Activated T-helper 1 cell treated with anti-CD3 and anti-CD28 coated beads, Interleukin-2, amount 50 U/mL, for 16 hours (primary cell): ENCODE measurements around the gene DCTN2.
A peak's percentile ranks its signal among the peaks of the same experiment; 100 is the strongest.

Experiments used
- DNase-seq, 2 donors: peaks; one replicate each; pipeline ENCODE4 v3.0.0-alpha.2; 2020; ENCODE audit warnings: low read depth in 1 of 2, low spot score in 1 of 2

DCTN2 gene

GRCh38 chr12:57491393-57492280 is 55.4 kb downstream of the DCTN2 start:
- DNase-seq: no peak

GRCh38 chr12:57490126-57490525 is 56.9 kb downstream of the DCTN2 start:
- no peak for DNase-seq

DNA sequence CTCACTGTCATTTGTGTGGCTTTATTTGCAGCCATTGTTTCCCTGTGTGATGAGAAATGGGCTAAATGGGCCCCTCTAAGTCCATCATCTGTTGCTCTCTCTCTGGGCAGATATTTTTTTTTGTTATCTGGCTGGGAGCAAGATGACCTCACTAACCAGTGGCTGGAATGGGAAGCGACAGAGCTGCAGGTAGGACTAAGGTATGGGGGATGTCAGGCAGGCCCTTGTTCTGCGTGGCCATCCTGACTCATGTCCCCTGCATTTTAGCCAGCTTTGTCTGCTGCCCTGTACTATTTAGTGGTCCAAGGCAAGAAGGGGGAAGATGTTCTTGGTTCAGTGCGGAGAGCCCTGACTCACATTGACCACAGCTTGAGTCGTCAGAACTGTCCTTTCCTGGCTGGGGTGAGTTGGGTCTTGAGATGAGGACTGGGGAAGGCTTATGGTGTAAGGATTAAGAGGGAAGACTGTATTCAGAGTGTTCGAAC is 57.8 kb downstream of the DCTN2 start:
- no peak for DNase-seq

GRCh38 chr12:57488402-57489156 is 58.4 kb downstream of the DCTN2 start:
- DNase-seq: no peak

DNA sequence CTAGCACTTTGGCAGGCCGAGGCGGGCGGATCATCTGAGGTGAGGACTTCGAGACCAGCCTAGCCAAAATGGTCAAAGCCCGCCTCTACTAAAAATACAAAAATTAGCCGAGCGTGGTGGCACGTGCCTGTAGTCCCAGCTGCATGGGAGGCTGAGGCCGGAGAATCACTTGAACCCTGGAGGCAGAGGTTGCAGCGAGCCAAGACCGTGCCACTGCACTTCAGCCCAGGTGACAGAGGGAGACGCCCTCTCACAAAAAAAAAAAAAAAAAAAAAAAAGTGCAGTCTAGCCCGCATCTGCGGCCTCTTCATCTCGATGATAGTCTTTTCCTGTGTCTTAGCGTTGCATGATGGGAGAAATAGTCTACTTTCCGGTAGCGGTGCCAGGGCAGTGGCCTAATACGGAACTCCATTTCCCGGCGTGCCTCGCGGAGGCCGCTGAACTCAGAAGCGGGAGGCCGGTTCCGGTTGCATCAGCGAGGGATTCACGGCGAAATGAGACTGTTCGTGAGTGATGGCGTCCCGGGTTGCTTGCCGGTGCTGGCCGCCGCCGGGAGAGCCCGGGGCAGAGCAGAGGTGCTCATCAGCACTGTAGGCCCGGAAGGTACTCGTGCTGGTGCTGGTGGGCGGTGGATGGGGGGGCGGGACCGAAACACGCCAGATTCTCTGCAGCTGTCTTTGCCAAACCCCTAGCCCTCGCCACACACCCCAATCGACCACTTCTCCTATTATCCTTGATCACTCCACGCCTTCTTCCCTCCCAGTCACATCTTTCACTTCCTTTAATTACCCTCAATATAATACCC is 59.2 kb downstream of the DCTN2 start, which contains the start of gene MARS1:
TSS of gene MARS1 (plus strand) at position 472 of the 805 bp plus-strand sequence. CDS start at position 495, 23 bp downstream.
- DNase-seq: peak; percentile 79 to 89

- DNase-seq: no peak
Measured at GRCh38 chr12:57487055-57487596, 59.9 kb downstream of the DCTN2 start.

DNA sequence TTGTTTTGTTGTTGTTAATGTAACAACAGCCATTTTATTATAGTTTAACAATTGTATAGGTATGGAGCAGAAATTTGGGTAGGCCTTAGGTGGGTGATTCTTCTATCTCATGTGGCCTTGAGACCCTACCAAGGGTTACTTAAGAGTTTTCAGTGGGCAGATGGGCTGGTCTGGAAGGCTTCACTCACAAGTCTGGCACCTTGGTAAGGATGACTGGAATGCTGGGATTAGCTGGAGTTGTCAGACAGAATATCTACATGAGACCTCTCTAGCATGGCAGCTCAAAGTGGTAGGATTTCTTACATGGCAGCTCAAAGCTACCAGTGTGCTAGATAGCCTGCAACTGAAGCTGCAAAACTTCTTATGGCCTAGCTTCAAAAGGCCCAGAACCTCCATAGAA is 61.3 kb downstream of the DCTN2 start:
- DNase-seq: no peak

- DNase-seq: no peak
Measured at GRCh38 chr12:57483466-57483865, 63.5 kb downstream of the DCTN2 start.

DNA sequence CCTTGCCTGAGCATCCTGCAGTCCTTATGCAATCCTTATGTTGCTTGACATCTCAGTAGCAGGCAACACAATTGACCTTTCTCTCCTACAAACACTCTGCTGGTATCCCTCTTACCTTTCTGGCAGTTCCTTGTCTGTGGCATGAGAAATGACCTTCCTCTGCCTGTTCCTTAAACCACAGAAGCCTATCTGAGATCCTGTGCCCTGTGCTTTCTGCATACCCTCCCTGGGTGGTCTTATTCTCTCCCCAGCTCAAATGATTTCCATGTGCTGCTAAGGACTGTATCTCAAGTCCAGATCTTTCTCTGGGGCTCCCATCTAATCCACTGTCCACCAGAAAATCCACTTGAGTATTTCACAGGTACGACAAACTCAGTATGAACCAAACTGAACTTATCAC is 65.3 kb downstream of the DCTN2 start:
- no peak for DNase-seq
